HG03139 (cell line): ENCODE data around the gene FAM53A.
"Not testable (repeated sequence)": the region's sequence is repeated elsewhere in the genome, so short reads cannot be mapped to it uniquely, and the experiment has no call there.

ENCODE experiments used
- ATAC-seq: cut with Tn5 transposase; IDR thresholded peaks from one replicate; pipeline ENCODE4 v1.9.1; 2021; ENCODE audit not compliant: unreplicated experiment

The FAM53A gene

GRCh38 chr4:1641671-1642070, 42.4 kb downstream of the FAM53A start:
- ATAC-seq: no peak

DNA sequence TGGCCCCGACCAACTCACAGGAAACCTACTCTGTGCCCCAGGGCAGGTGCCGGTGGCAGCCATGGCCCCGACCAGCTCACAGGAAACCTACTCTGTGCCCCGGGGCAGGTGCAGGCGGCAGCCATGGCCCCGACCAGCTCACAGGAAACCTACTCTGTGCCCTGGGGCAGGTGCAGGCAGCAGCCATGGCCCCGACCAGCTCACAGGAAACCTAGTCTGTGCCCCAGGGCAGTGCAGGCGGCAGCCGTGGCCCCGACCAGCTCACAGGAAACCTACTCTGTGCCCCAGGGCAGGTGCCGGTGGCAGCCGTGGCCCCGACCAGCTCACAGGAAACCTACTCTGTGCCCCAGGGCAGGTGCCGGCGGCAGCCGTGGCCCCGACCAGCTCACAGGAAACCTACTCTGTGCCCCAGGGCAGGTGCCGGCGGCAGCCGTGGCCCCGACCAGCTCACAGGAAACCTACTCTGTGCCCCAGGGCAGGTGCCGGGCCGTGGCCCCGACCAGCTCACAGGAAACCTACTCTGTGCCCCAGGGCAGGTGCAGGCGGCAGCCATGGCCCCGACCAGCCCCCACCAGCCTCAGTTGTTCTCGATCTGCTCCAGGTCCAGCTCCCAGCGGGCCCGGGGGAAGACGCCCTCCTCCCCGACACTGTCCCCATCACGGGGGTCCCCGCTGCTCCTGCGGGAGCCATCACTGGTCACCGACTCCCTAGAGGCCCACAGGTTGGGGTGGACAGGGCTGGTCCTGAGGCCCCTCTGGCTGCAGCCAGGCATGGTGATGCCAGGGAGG, 43.2 kb downstream of the FAM53A start:
- not testable (repeated sequence) for ATAC-seq

- no peak for ATAC-seq
These were observed 43.9 kb downstream of the FAM53A start for GRCh38 chr4:1640190-1640589.

DNA sequence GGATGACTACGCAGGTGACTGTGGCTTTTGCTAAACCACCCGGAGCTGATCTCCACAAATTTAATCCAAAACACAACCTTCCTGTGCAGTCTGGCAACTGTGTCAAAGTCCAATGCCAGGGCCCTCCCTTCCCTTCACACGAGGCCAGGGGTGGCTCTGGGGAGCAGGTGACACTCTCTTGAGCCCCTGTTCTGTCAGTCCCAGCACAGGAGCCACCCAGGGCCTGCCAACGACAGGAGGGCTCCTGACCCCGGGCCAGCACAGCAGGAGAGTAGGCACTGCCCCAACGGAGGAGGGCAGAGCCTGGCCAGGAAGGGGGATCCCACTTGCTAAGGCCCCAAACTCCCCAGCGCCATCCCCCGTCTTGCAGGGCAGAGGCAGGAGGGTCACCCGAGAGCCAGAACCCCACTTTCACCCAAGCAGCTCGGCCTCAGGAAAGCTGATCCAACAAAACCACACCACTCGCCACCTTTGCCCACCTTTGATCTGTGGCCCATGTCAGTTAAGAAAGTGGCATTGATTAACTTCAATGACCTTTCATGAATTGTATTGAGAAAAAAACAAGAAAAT, 44.7 kb downstream of the FAM53A start:
- no peak for ATAC-seq

- ATAC-seq: no peak
These were observed 45.2 kb downstream of the FAM53A start for GRCh38 chr4:1638873-1639272.

DNA sequence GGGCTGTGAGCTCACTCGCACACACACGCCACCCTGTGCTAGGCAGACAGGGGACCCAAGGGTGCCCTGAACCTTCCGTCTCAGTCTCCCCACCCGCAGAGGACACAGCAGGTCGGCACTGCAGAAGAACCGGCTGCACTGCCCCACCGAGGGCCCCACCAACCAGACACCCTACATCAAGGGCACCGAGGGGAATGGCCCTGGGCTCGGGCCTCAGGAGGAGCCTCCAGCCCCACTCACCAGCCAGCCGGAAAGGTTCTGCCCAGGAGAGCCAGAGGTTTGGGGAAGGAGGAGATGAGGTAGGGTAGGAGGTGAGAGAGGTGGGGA, 45.9 kb downstream of the FAM53A start:
- ATAC-seq: no peak

GRCh38 chr4:1637580-1638271, 46.4 kb downstream of the FAM53A start:
- ATAC-seq: no peak

GRCh38 chr4:1636490-1637211, 47.5 kb downstream of the FAM53A start:
- no peak for ATAC-seq

- ATAC-seq: no peak
These were observed 48.6 kb downstream of the FAM53A start for GRCh38 chr4:1635464-1635863.

DNA sequence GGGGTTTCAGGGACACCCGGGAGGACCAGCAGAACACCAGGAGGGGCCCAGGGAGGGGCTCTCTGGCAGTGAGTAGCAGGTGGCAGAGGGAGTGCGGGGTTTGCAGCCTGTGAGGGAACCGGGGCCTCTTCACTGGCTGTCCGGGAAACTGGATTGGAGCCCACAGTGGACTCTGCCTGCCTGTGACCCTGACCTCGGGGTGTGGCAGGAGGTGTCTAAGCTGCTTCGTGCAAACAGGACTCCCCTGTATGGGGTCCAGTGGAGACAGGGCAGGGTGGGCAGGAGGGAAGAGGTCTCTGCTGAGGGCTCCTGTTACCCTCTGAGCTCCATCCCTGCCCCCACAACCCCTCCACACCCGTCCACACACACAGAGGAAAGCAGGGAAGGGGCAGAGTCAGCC, 50.1 kb downstream of the FAM53A start:
- no peak for ATAC-seq

DNA sequence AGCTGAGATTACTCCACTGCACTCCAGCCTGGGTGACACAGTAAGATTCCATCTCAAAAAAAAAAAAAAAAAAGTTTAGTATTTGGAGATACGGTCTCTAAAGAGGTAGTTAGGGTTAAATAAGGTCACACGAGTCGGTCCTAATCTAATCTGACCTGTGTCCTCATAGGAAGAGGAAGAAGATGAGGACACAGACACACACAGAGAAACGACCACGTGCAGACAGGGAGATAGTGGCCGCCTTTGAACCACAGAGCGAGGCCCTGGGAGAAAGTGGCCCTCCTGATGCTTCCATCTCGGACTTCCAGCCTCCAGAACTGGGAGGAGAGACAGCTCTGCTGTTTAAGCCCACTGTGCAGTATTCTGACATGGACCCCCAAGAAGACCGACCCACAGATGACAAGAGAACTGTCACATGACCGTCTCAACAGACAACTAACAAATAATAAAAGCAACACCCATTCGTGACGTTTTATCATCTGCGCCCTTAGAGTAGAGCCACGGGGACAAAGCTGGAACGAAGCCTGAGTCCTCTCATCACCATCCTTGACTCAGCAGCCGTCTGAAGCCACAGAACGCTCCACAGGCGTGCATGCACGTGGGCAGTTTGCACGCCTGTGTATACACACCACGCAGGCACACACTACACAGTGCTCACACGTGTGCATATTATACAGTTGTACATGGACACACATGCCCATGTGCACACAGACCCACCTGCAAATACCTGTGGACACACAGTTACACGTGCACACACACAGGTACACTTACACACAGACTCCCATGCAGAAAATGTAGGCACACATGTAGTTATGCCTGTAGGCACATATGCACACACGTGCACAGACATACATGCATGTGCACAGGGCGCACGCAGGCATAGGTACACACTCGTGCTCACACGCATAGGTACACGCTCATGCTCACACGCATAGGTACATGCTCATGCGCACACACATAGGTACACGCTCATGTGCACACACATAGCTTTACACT, 51.7 kb downstream of the FAM53A start:
- ATAC-seq: no peak

- no peak for ATAC-seq
These were observed 53.0 kb downstream of the FAM53A start for GRCh38 chr4:1631136-1631535.

GRCh38 chr4:1630266-1630665, 53.8 kb downstream of the FAM53A start:
- ATAC-seq: no peak

GRCh38 chr4:1629699-1630083, 54.4 kb downstream of the FAM53A start:
- ATAC-seq: no peak

DNA sequence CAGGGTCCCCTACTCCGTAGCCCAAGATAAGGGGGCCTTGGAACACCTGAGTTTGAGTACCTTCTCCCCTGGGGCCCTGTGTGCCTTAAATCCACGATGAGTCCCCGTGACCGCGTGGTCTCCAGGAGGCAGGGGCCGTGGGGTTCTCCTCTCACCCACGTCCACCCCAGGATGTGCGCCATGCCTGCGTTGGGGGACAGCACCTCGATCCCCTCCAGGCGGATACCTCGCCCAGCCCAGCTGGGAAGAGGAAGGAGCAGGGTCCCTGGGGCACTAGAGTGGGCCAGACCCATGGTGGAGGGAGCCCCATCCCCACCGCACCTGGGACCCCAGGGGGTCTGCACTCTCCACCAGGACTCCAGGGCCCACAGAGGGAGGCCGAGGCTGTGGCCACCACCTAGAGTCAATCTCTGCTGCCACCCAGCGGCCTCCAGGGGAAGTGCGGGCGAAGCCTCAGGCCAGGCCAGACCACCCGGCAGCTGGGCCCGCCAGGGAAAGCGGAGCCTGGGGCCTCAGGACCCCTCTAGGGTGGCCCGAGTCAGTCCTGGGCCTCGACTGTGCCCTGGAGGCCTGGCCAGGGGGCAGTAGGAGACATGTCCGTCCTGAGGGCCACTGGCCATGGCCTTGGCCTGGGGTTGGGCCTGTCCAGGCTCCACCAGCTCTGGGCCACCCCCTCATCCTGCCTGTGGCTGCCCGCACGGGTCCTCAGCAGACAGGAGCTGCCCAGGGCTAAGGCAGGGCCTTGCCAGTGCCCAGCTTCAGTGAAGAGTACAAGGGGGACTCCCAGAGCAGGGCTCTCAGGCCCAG, 55.0 kb downstream of the FAM53A start:
- ATAC-seq: no peak

DNA sequence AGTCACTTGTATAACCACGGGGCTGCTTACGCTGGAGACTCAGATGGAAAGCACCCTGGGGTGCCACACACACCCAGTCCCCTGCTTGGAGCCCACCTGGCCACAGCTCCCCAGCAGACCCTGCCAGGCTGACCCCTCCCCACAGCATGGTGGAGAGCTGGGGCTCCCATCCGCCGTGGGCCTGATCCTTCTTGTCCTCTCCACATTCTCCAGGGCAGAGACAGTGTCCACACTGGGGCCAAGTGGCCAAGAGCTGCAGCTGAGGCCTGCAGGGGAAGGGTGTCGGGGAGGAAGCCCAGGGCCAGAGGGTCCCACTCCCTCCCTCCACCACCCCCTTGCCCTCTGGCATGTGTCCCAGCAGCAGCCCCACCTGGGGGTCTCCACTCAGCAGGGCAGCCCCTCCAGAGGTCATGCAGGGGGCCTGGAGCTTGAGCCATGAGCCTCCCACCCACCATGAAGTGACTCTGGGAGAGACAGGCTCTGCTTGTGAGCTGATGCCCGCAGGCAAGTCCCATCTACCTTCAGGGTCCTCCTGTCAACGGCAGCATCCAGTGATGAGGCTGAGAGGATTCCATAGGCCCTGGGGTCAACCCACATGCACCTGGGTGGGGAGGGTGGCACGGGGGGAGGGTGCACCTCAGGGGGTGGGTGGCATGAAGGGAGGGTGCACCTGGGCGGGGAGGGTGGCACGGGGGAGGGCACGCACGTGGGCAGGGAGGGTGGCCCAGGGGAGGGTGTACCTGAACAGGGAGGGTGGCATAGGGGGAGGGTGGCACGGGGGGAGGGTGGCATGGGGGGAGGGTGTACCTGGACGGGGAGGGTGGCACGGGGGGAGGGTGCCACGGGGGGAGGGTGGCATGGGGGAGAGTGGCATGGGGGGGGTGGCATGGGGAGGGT, 56.4 kb downstream of the FAM53A start:
- no peak for ATAC-seq

DNA sequence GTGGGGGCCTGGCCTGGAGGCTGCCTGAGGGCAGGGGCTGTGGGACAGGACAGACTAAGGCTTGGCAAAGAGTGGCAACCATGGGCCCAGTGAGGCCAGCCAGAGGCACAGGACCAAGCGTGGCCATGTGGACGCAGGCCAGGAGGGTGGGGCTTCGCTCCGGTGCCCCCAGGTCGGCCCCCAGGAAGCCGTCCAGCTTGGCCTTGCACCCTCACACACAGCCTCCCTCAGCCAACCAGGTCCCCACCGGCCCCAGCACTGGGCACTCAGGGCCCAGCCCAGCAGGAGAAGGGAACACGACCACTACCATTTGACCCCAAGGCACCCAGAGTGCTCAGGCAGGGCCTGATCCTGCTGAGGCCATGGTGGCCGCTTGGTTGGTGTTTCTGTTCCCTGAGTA, 57.2 kb downstream of the FAM53A start:
- ATAC-seq: no peak

- ATAC-seq: no peak
These were observed 58.0 kb downstream of the FAM53A start for GRCh38 chr4:1626151-1626550.
